ENCODE data around the gene AFAP1L2.

AFAP1L2 gene

DNA sequence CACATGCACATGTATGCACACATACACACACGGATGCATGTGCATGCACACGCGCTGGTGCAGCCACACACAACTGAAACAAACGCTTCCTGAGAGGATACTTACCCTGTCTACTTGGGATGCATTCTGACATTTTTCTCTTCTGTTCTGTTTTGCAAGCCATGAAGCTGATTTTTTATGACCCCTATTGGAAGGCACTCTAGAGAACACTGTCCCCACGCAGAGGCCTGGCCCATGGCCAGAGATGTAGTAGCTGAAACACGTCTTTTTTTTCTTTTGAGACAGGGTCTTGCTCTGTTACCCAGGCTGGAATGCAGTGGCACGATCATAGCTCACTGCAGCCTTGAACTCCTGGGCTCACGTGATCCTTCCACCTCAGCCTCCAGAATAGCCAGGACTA lies 117.4 kb downstream of the AFAP1L2 start:
- H3K4me3 ChIP-seq (ENCODE audit: low read length): no peak overlapping the region
- TF ChIP-seq ZNF274 (IDR thresholded peaks at IDR 0.05; ENCODE audit: low read depth, low read length): no peak

DNA sequence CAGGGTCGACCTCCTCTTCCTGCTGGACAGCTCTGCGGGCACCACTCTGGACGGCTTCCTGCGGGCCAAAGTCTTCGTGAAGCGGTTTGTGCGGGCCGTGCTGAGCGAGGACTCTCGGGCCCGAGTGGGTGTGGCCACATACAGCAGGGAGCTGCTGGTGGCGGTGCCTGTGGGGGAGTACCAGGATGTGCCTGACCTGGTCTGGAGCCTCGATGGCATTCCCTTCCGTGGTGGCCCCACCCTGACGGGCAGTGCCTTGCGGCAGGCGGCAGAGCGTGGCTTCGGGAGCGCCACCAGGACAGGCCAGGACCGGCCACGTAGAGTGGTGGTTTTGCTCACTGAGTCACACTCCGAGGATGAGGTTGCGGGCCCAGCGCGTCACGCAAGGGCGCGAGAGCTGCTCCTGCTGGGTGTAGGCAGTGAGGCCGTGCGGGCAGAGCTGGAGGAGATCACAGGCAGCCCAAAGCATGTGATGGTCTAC lies 118.3 kb downstream of the AFAP1L2 start:
- TF ChIP-seq ZNF274 (IDR thresholded peaks at IDR 0.05; ENCODE audit: low read depth, low read length): no peak
- no peak overlapping the region for H3K4me3 ChIP-seq (ENCODE audit: low read length)

DNA sequence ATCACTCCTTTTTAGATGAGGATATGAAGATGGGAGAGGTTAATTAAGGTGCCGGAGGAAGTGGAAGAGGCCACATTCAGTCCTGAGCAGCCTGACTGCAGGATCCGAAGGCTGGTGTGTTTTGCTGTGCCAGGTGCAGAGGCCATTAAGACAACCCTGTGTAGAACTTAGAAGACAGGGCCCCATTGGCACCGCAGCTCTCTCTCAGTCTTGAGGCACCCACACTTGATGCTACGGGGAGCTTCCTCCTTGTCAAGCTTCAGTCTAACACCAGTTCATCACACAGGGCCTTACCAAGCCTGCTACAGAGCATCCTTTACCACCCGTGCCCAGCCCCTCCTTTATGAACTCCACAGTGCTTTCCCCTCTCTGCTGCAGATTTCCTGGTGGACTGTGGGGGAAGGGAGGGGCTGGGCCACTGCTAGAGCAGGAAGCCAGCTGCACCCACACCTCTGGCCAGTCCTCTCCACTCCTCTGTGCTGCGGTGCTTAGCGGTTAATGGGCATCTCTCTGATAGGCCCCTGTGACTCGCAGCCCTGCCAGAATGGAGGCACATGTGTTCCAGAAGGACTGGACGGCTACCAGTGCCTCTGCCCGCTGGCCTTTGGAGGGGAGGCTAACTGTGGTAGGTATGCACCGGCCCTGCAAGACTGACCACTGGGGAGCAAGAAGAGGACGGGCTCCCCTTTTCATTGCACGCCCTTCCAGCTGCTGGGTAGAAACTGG lies 119.8 kb downstream of the AFAP1L2 start:
- H3K4me3 ChIP-seq (ENCODE audit: low read length): no peak overlapping the region
- TF ChIP-seq ZNF274 (IDR thresholded peaks at IDR 0.05; ENCODE audit: low read depth, low read length): no peak

- TF ChIP-seq ZNF274 (IDR thresholded peaks at IDR 0.05; ENCODE audit: low read depth, low read length): no peak
- H3K4me3 ChIP-seq (ENCODE audit: low read length): no peak overlapping the region
These were observed 120.6 kb downstream of the AFAP1L2 start for GRCh38 chr10:114283535-114284234.

DNA sequence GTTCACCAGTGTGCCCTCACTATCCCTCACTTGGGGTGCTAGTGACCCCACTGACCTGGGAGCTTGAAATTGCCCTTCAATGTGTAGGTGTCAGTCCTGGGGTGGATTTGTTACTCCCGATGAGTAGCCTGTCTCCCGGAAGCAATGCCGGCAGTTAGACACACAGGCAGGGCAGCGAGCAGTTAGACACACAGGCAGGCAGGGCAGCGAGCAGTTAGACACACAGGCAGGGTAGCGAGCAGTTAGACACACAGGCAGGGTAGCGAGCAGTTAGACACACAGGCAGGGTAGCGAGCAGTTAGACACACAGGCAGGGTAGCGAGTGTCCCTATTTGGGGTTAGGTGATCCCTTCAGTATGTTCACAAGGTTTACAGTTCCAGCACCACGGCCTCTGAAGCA lies 121.2 kb downstream of the AFAP1L2 start:
- no peak overlapping the region for H3K4me3 ChIP-seq (ENCODE audit: low read length)
- TF ChIP-seq ZNF274 (IDR thresholded peaks at IDR 0.05; ENCODE audit: low read depth, low read length): no peak

DNA sequence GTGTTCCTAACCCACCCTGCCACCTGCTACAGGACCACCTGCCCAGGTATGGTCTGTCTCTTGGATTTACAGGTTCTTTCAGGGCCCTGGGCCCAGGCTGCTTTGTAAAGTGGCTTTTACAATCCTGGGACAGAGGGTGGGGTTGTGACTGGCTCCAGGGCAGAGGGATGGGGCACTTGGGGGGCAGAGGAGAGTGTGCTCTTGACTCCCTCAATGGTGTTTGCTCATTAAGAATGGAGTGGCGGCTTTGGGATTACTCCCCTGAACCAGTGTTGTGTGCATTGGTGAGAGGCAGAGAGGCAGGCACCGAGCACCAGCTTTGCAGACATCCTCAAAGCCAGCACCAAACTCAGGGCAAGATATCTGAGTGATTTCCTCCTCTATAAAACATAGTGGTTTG lies 121.8 kb downstream of the AFAP1L2 start:
- TF ChIP-seq ZNF274 (IDR thresholded peaks at IDR 0.05; ENCODE audit: low read depth, low read length): no peak
- H3K4me3 ChIP-seq (ENCODE audit: low read length): no peak overlapping the region

- TF ChIP-seq ZNF274 (IDR thresholded peaks at IDR 0.05; ENCODE audit: low read depth, low read length): no peak
- H3K4me3 ChIP-seq (ENCODE audit: low read length): no peak overlapping the region
These were observed 122.8 kb downstream of the AFAP1L2 start for GRCh38 chr10:114281461-114281860.

- no peak for TF ChIP-seq ZNF274 (IDR thresholded peaks at IDR 0.05; ENCODE audit: low read depth, low read length)
- no peak overlapping the region for H3K4me3 ChIP-seq (ENCODE audit: low read length)
These were observed 123.3 kb downstream of the AFAP1L2 start for GRCh38 chr10:114281006-114281405.

DNA sequence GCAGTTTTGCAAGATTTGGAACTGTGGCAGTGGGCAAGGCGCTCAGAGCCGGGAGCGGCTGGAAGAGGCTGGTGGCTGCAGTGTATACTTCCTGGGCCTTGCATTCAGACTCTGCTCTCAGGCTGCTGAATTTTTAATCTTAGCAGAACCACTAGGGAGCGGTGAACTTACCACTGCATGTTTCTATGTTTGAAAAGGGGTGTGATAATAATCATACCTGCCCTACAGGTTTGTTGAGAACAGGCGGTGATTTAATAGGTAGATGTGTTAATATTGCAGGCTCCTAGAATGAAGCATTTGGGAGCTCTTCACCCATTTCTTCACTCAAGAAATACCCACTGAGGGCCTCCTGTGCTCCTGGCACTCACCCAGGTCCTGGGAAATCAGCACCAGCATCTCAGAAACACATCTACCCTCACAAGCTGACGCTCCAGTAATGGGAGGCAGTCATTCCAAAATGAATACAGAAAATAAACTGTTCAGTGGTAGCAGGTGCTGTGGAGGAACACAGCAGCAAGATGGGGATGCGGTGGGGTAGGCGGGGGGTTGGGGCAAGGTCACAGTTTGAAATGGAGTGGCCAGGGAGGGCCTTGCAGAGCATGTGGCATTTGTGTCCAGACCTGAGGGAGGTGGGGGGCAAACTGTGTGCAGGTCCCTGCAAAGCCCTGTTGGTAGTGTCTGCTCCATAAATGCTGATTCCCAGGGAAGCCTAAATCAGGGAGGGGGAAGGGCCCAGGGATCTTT lies 124.2 kb downstream of the AFAP1L2 start:
- H3K4me3 ChIP-seq (ENCODE audit: low read length): no peak overlapping the region
- TF ChIP-seq ZNF274 (IDR thresholded peaks at IDR 0.05; ENCODE audit: low read depth, low read length): no peak

- H3K4me3 ChIP-seq (ENCODE audit: low read length): no peak overlapping the region
- no peak for TF ChIP-seq ZNF274 (IDR thresholded peaks at IDR 0.05; ENCODE audit: low read depth, low read length)
These were observed 125.0 kb downstream of the AFAP1L2 start for GRCh38 chr10:114279289-114279688.

GRCh38 chr10:114278884-114279191 lies 125.5 kb downstream of the AFAP1L2 start:
- H3K4me3 ChIP-seq (ENCODE audit: low read length): no peak overlapping the region
- TF ChIP-seq ZNF274 (IDR thresholded peaks at IDR 0.05; ENCODE audit: low read depth, low read length): no peak

DNA sequence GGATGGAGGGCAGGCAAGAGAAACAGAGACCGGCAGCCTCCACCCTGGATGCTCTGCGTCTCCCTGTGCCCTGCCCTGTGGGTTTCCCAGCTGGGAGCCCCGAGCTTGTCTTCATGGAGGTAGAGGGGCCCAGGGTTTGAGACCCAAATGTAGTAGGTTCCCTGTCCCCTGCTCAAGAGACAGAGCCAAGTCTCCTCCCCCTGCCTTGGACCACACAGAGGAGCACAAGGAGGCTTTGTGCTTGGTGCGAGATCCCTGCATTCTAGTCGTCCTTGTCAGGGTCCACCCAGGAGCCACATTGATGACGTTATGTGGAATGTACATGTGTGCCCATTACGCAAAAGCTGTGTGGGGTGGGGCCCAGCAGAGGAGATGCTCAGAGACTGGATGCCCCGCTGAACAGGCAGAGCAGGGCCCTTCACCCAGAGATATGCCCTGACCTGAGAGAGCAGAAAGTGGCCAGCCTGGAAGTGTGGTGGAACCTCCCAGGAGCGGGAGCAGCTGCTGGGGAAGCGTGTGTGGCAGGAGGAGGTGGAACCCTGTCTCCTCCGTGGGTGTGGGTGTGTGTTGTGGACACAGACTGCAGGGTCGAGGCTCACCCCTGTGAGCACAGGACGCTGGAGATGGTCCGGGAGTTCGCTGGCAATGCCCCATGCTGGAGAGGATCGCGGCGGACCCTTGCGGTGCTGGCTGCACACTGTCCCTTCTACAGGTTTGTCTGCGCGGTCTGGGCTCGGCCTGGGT lies 126.0 kb downstream of the AFAP1L2 start:
- no peak overlapping the region for H3K4me3 ChIP-seq (ENCODE audit: low read length)
- TF ChIP-seq ZNF274 (IDR thresholded peaks at IDR 0.05; ENCODE audit: low read depth, low read length): no peak

DNA sequence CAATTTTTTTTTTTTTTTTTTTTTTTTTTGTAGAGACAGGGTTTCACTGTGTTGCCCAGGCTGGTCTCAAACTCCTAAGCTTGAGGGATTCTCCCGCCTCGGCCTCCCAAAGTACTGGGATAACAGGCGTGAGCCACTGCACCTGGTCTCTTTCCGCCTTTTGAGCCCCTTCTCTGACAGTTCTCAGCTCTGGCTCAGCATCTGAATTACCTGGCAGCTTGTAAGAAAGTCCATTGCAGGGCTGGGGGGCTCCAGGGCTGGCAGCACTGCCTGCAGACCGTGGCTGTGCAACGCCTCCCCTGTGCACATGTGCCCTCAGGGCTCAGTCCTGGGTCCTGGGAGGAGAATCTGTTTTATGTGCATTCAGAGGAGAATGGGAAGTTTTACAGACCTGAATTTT lies 127.6 kb downstream of the AFAP1L2 start:
- no peak overlapping the region for H3K4me3 ChIP-seq (ENCODE audit: low read length)
- TF ChIP-seq ZNF274 (IDR thresholded peaks at IDR 0.05; ENCODE audit: low read depth, low read length): no peak

GRCh38 chr10:114276066-114276465 lies 128.2 kb downstream of the AFAP1L2 start:
- no peak overlapping the region for H3K4me3 ChIP-seq (ENCODE audit: low read length)
- TF ChIP-seq ZNF274 (IDR thresholded peaks at IDR 0.05; ENCODE audit: low read depth, low read length): no peak

Measured in GM08714 (cell line).